Measurements from ENCODE around the gene PRKCA. TPM values are rescaled to one million over a fixed set of nuclear protein-coding genes. Genes with fewer than 3 reads are reported as not detected.

The PRKCA gene
- total and polyA plus RNA-seq, 2 experiments from 2014 or later = 6.4 to 35.4 TPM

DNA sequence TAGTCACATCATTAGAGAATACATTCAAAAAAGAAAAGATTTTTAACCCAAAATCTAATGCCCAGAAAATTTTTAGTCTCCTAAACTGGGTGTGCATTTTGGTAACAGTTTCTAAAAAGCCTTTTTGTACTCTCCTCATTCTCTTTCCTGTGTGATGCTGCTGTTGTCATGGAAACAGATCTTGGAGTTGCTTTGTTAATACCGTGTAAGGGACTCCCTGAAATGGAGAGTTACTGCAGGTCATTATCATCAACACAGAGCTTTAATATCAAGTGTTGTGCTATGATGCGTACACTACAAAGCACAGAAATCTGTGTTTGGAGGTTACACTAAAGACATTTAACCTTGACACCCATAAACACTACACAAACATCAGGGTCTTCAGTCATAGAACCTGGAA is 216.3 kb downstream of the PRKCA start:
- Histone ChIP-seq H3F3A (replicated peaks; ENCODE audit: low read depth) (no peaks in the 10 kb centered on the region), H3K79me2 (replicated peaks; ENCODE audit: insufficient read depth) (no peaks in the 10 kb centered on the region), H3K36me3 (ENCODE audit: insufficient read depth) (no peaks in the 10 kb centered on the region), H3K4me1 (ENCODE audit: insufficient read depth) (no peaks in the 10 kb centered on the region), H3K9me2 (ENCODE audit: insufficient read depth) (no peaks in the 10 kb centered on the region), H3K4me2 (no peak overlapping the region), H3K4me3 (no peak overlapping the region), H4K20me1 (replicated peaks; ENCODE audit: insufficient read depth) (no peaks in the 10 kb centered on the region), H3K27ac (ENCODE audit: low read depth) (no peak overlapping the region), H3K27me3 (ENCODE audit: insufficient read depth) (no peaks in the 10 kb centered on the region), H2AFZ (no peak overlapping the region)
- DNase-seq (ENCODE audit: low spot score) (peak; percentile 33), ATAC-seq (no peak)
- Mint-ChIP-seq H3K4me1 (peaks cover 16% of the 10 kb centered on the region), H3K36me3 (ENCODE audit: low read depth) (no peaks in the 10 kb centered on the region), H3K27ac (no peak overlapping the region), H3K9me3 (no peaks in the 10 kb centered on the region), H3K27me3 (ENCODE audit: insufficient read depth, low read depth, poor library complexity) (no peaks in the 10 kb centered on the region), H3K4me3 (no peak overlapping the region)
- no peak for TF ChIP-seq EZH2 (IDR thresholded peaks at IDR 0.05; ENCODE audit: low read depth, unreplicated experiment)
- no peak for TF ChIP-seq REST (IDR thresholded peaks at IDR 0.05; ENCODE audit: unreplicated experiment)
- no peak for TF ChIP-seq CTCF (conservative IDR thresholded peaks at IDR 0.05; ENCODE audit: low read depth in 2 of 2)
- TF ChIP-seq EZH2phosphoT487 (IDR thresholded peaks at IDR 0.05; ENCODE audit: unreplicated experiment) = no peak
- TF ChIP-seq POLR2AphosphoS5 (IDR thresholded peaks at IDR 0.05; ENCODE audit: low read depth) = no peak
- TF ChIP-seq JUNB (IDR thresholded peaks at IDR 0.05; ENCODE audit: unreplicated experiment) = no peak
- no peak for TF ChIP-seq ETS1 (IDR thresholded peaks at IDR 0.05)
- no peak for TF ChIP-seq ZNF462 (CRISPR knock-in tag; IDR thresholded peaks at IDR 0.05)
- no peak for TF ChIP-seq ZNF331 (CRISPR knock-in tag; IDR thresholded peaks at IDR 0.05; ENCODE audit: low read depth)
- no peak for TF ChIP-seq ZNF114 (CRISPR knock-in tag; IDR thresholded peaks at IDR 0.05)
- TF ChIP-seq CREB1 (CRISPR knock-in tag; IDR thresholded peaks at IDR 0.05; ENCODE audit: low read depth) = no peak
- no peak for TF ChIP-seq NANOG (IDR thresholded peaks at IDR 0.05; ENCODE audit: borderline replicate concordance)
- no peak for TF ChIP-seq STAT1 (IDR thresholded peaks at IDR 0.05; ENCODE audit: unreplicated experiment)
